Calu3 (cell line): Measurements from ENCODE around the gene NFE2L1. TPM values are rescaled to one million over a fixed set of nuclear protein-coding genes. Genes with fewer than 3 reads are reported as not detected.

Source experiments
- BruUV-seq: library from RNA; stranded (reverse); fragments of 400-500 nt; replicated peaks from 2 replicates; lab custom pipeline; 2021; lab: Mats Ljungman, UMichigan
- CTCF ChIA-PET: fragments of 300-600 bp; sonication (Branson Sonifier 250); formaldehyde crosslinking; loops from one replicate; lab custom pipeline; 2022; ENCODE audit warnings: antibody characterized with exemption; lab: Charles Lee
- DNase-seq: peaks from one replicate; pipeline ENCODE4 v3.0.0; 2022
- H3K27ac Mint-ChIP-seq: one replicate; pipeline ENCODE4 v1.8.0; 2022; ENCODE audit warnings: mixed read lengths; ENCODE audit not compliant: unreplicated experiment
- H3K27me3 Mint-ChIP-seq: one replicate; pipeline ENCODE4 v1.8.0; 2022; ENCODE audit warnings: mixed read lengths; ENCODE audit not compliant: unreplicated experiment
- H3K36me3 Mint-ChIP-seq: one replicate; pipeline ENCODE4 v1.8.0; 2022; ENCODE audit warnings: mild to moderate bottlenecking, moderate library complexity, mixed read lengths; ENCODE audit not compliant: insufficient read depth, unreplicated experiment
- H3K4me1 Mint-ChIP-seq: one replicate; pipeline ENCODE4 v1.8.0; 2022; ENCODE audit warnings: mild to moderate bottlenecking, low read depth, mixed read lengths; ENCODE audit not compliant: unreplicated experiment
- H3K4me3 Mint-ChIP-seq: one replicate; pipeline ENCODE4 v1.8.0; 2022; ENCODE audit warnings: mild to moderate bottlenecking, low read depth, moderate library complexity, mixed read lengths; ENCODE audit not compliant: unreplicated experiment
- H3K9me3 Mint-ChIP-seq: one replicate; pipeline ENCODE4 v1.8.0; 2022; ENCODE audit warnings: low read depth, mixed read lengths; ENCODE audit not compliant: unreplicated experiment
- CTCF ChIP-seq: fragments of 200-600 bp; IDR thresholded peaks from one replicate; pipeline ENCODE4 v1.8.0; 2022; ENCODE audit warnings: antibody characterized with exemption; ENCODE audit not compliant: unreplicated experiment
- intact Hi-C: fragments of 100-400 bp; cut with micrococcal nuclease; formaldehyde crosslinking; loops from one replicate; pipeline ENCODE4 v1.10.0; 2022; ENCODE audit not compliant: unreplicated experiment
- total RNA-seq: library from RNA; stranded (reverse); gene quantifications from 2 replicates; pipeline ENCODE4 v1.2.3, GENCODE V29; 2022

NFE2L1 gene
- total RNA-seq, 1 experiment from 2014 or later: 247 TPM

DNA sequence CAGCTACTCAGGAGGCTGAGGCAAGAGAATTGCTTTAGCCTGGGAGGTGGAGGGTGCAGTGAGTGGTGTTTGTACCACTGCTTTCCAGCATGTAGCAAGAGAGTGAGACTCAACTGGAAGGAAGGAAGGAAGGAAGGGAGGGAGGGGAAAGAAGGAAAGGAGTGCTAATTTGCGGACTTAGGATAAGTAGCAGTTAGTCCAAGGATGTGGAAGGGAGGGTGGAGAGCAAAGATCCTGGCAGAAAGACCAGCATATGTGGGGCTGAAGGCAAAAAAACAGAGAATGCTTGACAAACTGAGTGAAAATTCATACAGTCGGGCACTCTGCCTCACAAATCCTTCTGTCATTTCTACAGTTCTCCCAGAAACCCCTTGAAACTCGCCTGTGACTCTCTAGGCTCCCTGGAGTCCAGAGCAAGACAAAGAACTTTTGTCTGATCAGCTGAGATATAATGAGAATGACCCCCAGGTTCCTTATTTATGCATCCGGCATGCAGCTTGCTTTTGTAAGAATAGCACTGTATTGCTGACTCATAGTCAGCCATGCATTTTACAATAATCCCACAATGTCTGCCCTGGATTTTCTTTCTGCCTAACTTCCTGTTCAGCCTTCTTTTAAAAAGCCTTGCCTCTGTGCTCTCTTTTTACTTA is 45.8 kb upstream of the NFE2L1 start:
- Mint-ChIP-seq H3K27me3 (no peaks in the 10 kb centered on the region), H3K36me3 (peaks cover 9% of the 10 kb centered on the region), H3K27ac (peak overlapping the region; percentile 88), H3K9me3 (no peaks in the 10 kb centered on the region), H3K4me3 (no peak overlapping the region), H3K4me1 (peaks cover 22% of the 10 kb centered on the region)
- CTCF ChIA-PET: interaction anchor here (0.5 to 1.6 kb wide), 11 partner anchors 9 to 796 kb away, joined by 3 to 9 read pairs (median 5); partner anchors contain the start of gene CDK5RAP3
- intact Hi-C loops: no loop called here
- no TSS peak for BruUV-seq
- peak; percentile 51 for DNase-seq
- TF ChIP-seq CTCF: no peak

- Mint-ChIP-seq H3K4me1 (peaks cover 22% of the 10 kb centered on the region), H3K9me3 (no peaks in the 10 kb centered on the region), H3K4me3 (no peak overlapping the region), H3K27ac (peak overlapping the region; percentile 88), H3K36me3 (peaks cover 9% of the 10 kb centered on the region), H3K27me3 (no peaks in the 10 kb centered on the region)
- no peak for DNase-seq
- intact Hi-C loops: no loop called here
- TF ChIP-seq CTCF: no peak
- CTCF ChIA-PET: interaction anchor here (0.5 to 1.6 kb wide), 8 partner anchors 8 to 56 kb away, joined by 3 to 9 read pairs (median 6); partner anchors contain the start of gene CDK5RAP3
- BruUV-seq: no TSS peak
Measured at GRCh38 chr17:48002916-48003416, 45.2 kb upstream of the NFE2L1 start.

DNA sequence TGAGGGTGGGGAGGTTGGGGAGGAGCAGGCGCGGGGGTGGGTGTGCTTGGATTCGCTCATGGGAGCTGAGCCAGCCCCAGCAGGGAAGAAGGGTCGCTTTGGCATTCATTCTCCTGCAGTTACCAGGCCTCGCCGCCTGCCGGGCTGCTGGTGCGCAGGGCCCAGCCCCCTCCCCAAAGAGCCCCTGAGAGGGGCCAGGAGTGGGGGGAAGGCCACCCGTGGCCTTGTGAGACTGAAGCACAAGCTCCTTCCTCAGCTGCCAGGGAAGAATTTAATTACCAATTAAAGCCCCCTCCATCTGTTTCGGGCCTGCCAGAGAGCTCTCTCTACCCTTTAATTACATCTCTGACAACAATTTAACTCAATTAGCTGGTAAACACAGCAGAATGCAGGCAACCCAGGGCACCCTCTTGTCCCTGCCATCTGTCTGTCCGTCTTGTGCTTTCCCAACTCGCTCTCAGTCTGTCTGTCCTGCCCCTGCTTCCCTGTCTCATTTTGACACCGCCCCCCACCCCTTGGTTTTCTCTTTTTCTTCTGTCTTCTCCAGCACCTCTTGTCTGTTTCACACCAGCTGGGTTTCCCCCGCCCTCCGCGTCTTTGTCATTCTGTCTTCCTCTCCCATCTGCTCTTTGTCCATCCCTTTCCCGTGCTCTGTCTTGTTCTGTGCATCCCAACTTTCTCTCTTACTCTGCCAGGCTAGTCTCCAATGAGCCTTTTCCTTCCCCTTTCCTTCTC is 44.6 kb upstream of the NFE2L1 start:
- Mint-ChIP-seq H3K4me3 (no peak overlapping the region), H3K4me1 (peaks cover 26% of the 10 kb centered on the region), H3K9me3 (no peaks in the 10 kb centered on the region), H3K27ac (peak overlapping the region; percentile 48), H3K27me3 (no peaks in the 10 kb centered on the region), H3K36me3 (peaks cover 9% of the 10 kb centered on the region)
- no peak for DNase-seq
- no TSS peak for BruUV-seq
- TF ChIP-seq CTCF: no peak
- CTCF ChIA-PET: interaction anchor here (1.3 to 1.6 kb wide), 4 partner anchors 8 to 57 kb away, joined by 5 to 9 read pairs (median 6); partner anchors contain the start of gene CDK5RAP3
- intact Hi-C loops: no loop called here

DNA sequence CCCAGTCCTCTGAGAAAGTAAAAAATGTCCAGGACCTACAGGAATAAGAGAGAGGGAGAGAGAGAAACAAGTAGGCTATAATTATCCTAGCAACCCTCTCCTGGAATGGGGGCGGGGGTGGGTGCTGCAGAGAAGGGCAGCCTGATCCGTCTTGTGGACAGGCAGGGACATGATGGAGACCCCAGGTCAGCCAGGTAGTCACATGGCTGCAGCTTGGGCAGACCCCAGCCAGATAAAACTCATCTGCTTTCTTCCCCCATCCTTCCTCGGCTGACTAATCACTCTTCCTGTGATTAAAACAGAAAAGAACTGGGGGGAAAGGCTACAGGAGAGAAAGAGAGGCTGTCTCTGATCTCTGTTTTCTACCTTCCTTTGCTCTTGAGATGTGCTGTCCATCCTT is 43.2 kb upstream of the NFE2L1 start:
- Mint-ChIP-seq H3K4me3 (no peak overlapping the region), H3K27ac (no peak overlapping the region), H3K4me1 (peaks cover 29% of the 10 kb centered on the region), H3K27me3 (no peaks in the 10 kb centered on the region), H3K9me3 (no peaks in the 10 kb centered on the region), H3K36me3 (peaks cover 5% of the 10 kb centered on the region)
- no peak for TF ChIP-seq CTCF
- DNase-seq: no peak
- BruUV-seq: no TSS peak
- CTCF ChIA-PET: no interaction called here
- intact Hi-C loops: no loop called here
